WERI-Rb-1 (cell line): ENCODE measurements around the gene EPHA4.

Experiments used
- DNase-seq: peaks from one replicate; pipeline ENCODE4 v3.0.0-alpha.2; 2020
- H3K27ac ChIP-seq: fragments of 250-450 bp; sonication (Bioruptor Pico); 2 replicates; pipeline ENCODE4 v1.5.1; 2020; ENCODE audit warnings: mild to moderate bottlenecking, moderate library complexity
- H3K27me3 ChIP-seq: fragments of 250-450 bp; sonication (Bioruptor Pico); 2 replicates; pipeline ENCODE4 v1.5.1; 2021; ENCODE audit warnings: mild to moderate bottlenecking, low read depth, moderate library complexity; ENCODE audit not compliant: insufficient read depth, severe bottlenecking
- H3K36me3 ChIP-seq: fragments of 250-450 bp; sonication (Bioruptor Pico); 2 replicates; pipeline ENCODE4 v1.5.1; 2020; ENCODE audit warnings: mild to moderate bottlenecking, moderate library complexity
- H3K4me3 ChIP-seq: 2 replicates; pipeline ENCODE4 v1.5.1; 2011; ENCODE audit warnings: low read depth, mild to moderate bottlenecking, control low read depth, low read length
- H3K9me3 ChIP-seq: fragments of 250-450 bp; sonication (Bioruptor Pico); 2 replicates; pipeline ENCODE4 v1.5.1; 2021; ENCODE audit warnings: mild to moderate bottlenecking, moderate library complexity; ENCODE audit not compliant: severe bottlenecking
- CTCF ChIP-seq: IDR thresholded peaks from 2 replicates; pipeline ENCODE4 v1.5.1; 2011; ENCODE audit warnings: low read depth, mild to moderate bottlenecking, control low read depth, inconsistent platforms, low read length

The EPHA4 gene

GRCh38 chr2:221572219-221572820 lies at the start of gene EPHA4:
EPHA4 (minus strand) TSS chr2:221572304; CDS start chr2:221572248, 56 bp downstream.
- peak within 1 kb of the TSS; percentile 80 for H3K4me3 ChIP-seq
- no peaks in the 10 kb centered on the region for H3K9me3 ChIP-seq
- no peak for TF ChIP-seq CTCF
- H3K27me3 ChIP-seq: peaks cover 12% of the 10 kb centered on the region
- no peak within 1 kb of the TSS; the same call in 1 of the 2 replicates for H3K27ac ChIP-seq
- no peaks in the 10 kb centered on the region for H3K36me3 ChIP-seq
- peak; percentile 80 for DNase-seq

GRCh38 chr2:221618007-221618406 lies 45.9 kb upstream of the EPHA4 start:
- Histone ChIP-seq H3K27ac (no peak overlapping the region), H3K36me3 (no peaks in the 10 kb centered on the region), H3K9me3 (no peaks in the 10 kb centered on the region), H3K4me3 (no peak overlapping the region), H3K27me3 (no peaks in the 10 kb centered on the region)
- TF ChIP-seq CTCF: no peak
- no peak for DNase-seq

GRCh38 chr2:221616561-221616960 lies 44.5 kb upstream of the EPHA4 start:
- TF ChIP-seq CTCF: no peak
- H3K27ac ChIP-seq: no peak overlapping the region
- no peaks in the 10 kb centered on the region for H3K36me3 ChIP-seq
- no peak overlapping the region for H3K4me3 ChIP-seq
- H3K27me3 ChIP-seq: no peaks in the 10 kb centered on the region
- no peaks in the 10 kb centered on the region for H3K9me3 ChIP-seq
- no peak for DNase-seq

GRCh38 chr2:221614274-221614673 lies 42.2 kb upstream of the EPHA4 start:
- no peak for DNase-seq
- TF ChIP-seq CTCF: no peak
- Histone ChIP-seq H3K27me3 (no peaks in the 10 kb centered on the region), H3K4me3 (no peak overlapping the region), H3K36me3 (no peaks in the 10 kb centered on the region), H3K9me3 (no peaks in the 10 kb centered on the region), H3K27ac (no peak overlapping the region)

GRCh38 chr2:221612800-221613199 lies 40.7 kb upstream of the EPHA4 start:
- Histone ChIP-seq H3K27me3 (no peaks in the 10 kb centered on the region), H3K36me3 (no peaks in the 10 kb centered on the region), H3K4me3 (no peak overlapping the region), H3K27ac (no peak overlapping the region), H3K9me3 (peaks cover 3% of the 10 kb centered on the region)
- no peak for DNase-seq
- TF ChIP-seq CTCF: no peak

GRCh38 chr2:221612161-221612560 lies 40.1 kb upstream of the EPHA4 start:
- Histone ChIP-seq H3K36me3 (no peaks in the 10 kb centered on the region), H3K27me3 (no peaks in the 10 kb centered on the region), H3K27ac (no peak overlapping the region), H3K4me3 (no peak overlapping the region), H3K9me3 (peaks cover 3% of the 10 kb centered on the region)
- TF ChIP-seq CTCF: no peak
- no peak for DNase-seq
